Left ventricle myocardium inferior (tissue), 1 donor: ENCODE measurements around the gene SCAMP3. TPM values are rescaled to one million over a fixed set of nuclear protein-coding genes. Genes with fewer than 3 reads are reported as not detected.
"Not testable (repeated sequence)": the region's sequence is repeated elsewhere in the genome, so short reads cannot be mapped to it uniquely, and the experiment has no call there.

Experiments used
- DNase-seq: peaks from one replicate; pipeline ENCODE4 v3.0.0-alpha.2; 2020
- H3K27ac ChIP-seq: fragments of 200-600 bp; replicated peaks from 2 replicates; pipeline ENCODE4 v1.8.0; 2021
- H3K27me3 ChIP-seq: fragments of 200-600 bp; 2 replicates; pipeline ENCODE4 v1.8.0; 2021; ENCODE audit warnings: low read depth
- H3K36me3 ChIP-seq: fragments of 200-600 bp; 2 replicates; pipeline ENCODE4 v1.8.0; 2021
- H3K4me1 ChIP-seq: fragments of 200-600 bp; 2 replicates; pipeline ENCODE4 v1.8.0; 2021
- H3K4me3 ChIP-seq: fragments of 200-600 bp; 2 replicates; pipeline ENCODE4 v1.8.0; 2021; ENCODE audit warnings: mild to moderate bottlenecking, moderate library complexity
- H3K9me3 ChIP-seq: fragments of 200-600 bp; replicated peaks from 2 replicates; pipeline ENCODE4 v1.8.0; 2021
- CTCF ChIP-seq: fragments of 200-600 bp; IDR thresholded peaks from 2 replicates; pipeline ENCODE4 v1.8.0; 2021; ENCODE audit warnings: antibody characterized with exemption, mild to moderate bottlenecking, borderline replicate concordance
- intact Hi-C: fragments of 100-400 bp; cut with micrococcal nuclease; formaldehyde crosslinking; loops from one replicate; pipeline ENCODE4 v1.11.0; 2022
- total RNA-seq: library from RNA; stranded (reverse); fragmentation: NEBNext Ultra II Directional; extraction: Animal tissue kit (Norgen Biotek cat#: 25700); gene quantifications from one replicate; pipeline ENCODE4 v1.2.1, GENCODE V29; 2021
- donor health status: DM: no; HTN: yes; CAD: no; lungs with severe emphysema.

Gene SCAMP3
- total RNA-seq, 1 donor from 2014 or later, result 57.1 TPM

- no peak for DNase-seq
- Histone ChIP-seq H3K9me3 (no peaks in the 10 kb centered on the region), H3K27ac (no peak overlapping the region), H3K36me3 (peaks cover 31% of the 10 kb centered on the region), H3K4me1 (peaks cover 12% of the 10 kb centered on the region), H3K27me3 (no peaks in the 10 kb centered on the region), H3K4me3 (no peak overlapping the region)
- intact Hi-C loops, result no loop called here
- TF ChIP-seq CTCF, result no peak
Measured at GRCh38 chr1:155236451-155236850, 25.7 kb downstream of the SCAMP3 start.

GRCh38 chr1:155235375-155235774 lies 26.8 kb downstream of the SCAMP3 start:
- intact Hi-C loops, H3K27me3 ChIP-seq, H3K27ac ChIP-seq, DNase-seq, H3K9me3 ChIP-seq, H3K4me1 ChIP-seq, H3K4me3 ChIP-seq: not testable (repeated sequence)
- peaks cover 31% of the 10 kb centered on the region for H3K36me3 ChIP-seq

- DNase-seq, H3K27me3 ChIP-seq, H3K4me3 ChIP-seq, H3K9me3 ChIP-seq, H3K4me1 ChIP-seq, H3K27ac ChIP-seq, intact Hi-C loops: not testable (repeated sequence)
- peaks cover 23% of the 10 kb centered on the region for H3K36me3 ChIP-seq
Measured at GRCh38 chr1:155233502-155233901, 28.7 kb downstream of the SCAMP3 start.

- DNase-seq, H3K27me3 ChIP-seq, intact Hi-C loops, H3K4me3 ChIP-seq, H3K4me1 ChIP-seq, H3K9me3 ChIP-seq: not testable (repeated sequence)
- Histone ChIP-seq H3K36me3 (peaks cover 17% of the 10 kb centered on the region), H3K27ac (peak overlapping the region; percentile 30)
Measured at GRCh38 chr1:155232001-155232978, 29.9 kb downstream of the SCAMP3 start.

- H3K9me3 ChIP-seq, H3K36me3 ChIP-seq, H3K4me3 ChIP-seq, DNase-seq, H3K27me3 ChIP-seq, intact Hi-C loops, H3K27ac ChIP-seq: not testable (repeated sequence)
- H3K4me1 ChIP-seq, result peaks cover 16% of the 10 kb centered on the region
Measured at GRCh38 chr1:155231302-155231701, 30.9 kb downstream of the SCAMP3 start.

GRCh38 chr1:155228096-155228427 lies 34.1 kb downstream of the SCAMP3 start:
- peaks cover 21% of the 10 kb centered on the region for H3K4me1 ChIP-seq
- no peaks in the 10 kb centered on the region for H3K9me3 ChIP-seq
- no peak for DNase-seq
- intact Hi-C loops, result no loop called here
- peak overlapping the region; percentile 80 for H3K4me3 ChIP-seq
- no peaks in the 10 kb centered on the region for H3K27me3 ChIP-seq
- H3K27ac ChIP-seq, result peak overlapping the region; percentile 92
- no peaks in the 10 kb centered on the region for H3K36me3 ChIP-seq
- no peak for TF ChIP-seq CTCF

- Histone ChIP-seq H3K9me3 (no peaks in the 10 kb centered on the region), H3K27me3 (no peaks in the 10 kb centered on the region), H3K4me1 (peaks cover 21% of the 10 kb centered on the region), H3K4me3 (peak overlapping the region; percentile 80), H3K27ac (peak overlapping the region; percentile 92), H3K36me3 (no peaks in the 10 kb centered on the region)
- intact Hi-C loops, result no loop called here
- no peak for TF ChIP-seq CTCF
- DNase-seq, result peak; percentile 99
Measured at GRCh38 chr1:155227261-155228095, 34.7 kb downstream of the SCAMP3 start.
